GM19351 (cell line): ENCODE data around the gene SLC9C2.
"Not testable (repeated sequence)": the region's sequence is repeated elsewhere in the genome, so short reads cannot be mapped to it uniquely, and the experiment has no call there.

ENCODE experiments used
- ATAC-seq: cut with Tn5 transposase; IDR thresholded peaks from one replicate; pipeline ENCODE4 v1.9.1; 2021; ENCODE audit warnings: mild to moderate bottlenecking, moderate library complexity; ENCODE audit not compliant: unreplicated experiment

Gene SLC9C2

GRCh38 chr1:173529106-173529505, 73.8 kb downstream of the SLC9C2 start:
- ATAC-seq: no peak

DNA sequence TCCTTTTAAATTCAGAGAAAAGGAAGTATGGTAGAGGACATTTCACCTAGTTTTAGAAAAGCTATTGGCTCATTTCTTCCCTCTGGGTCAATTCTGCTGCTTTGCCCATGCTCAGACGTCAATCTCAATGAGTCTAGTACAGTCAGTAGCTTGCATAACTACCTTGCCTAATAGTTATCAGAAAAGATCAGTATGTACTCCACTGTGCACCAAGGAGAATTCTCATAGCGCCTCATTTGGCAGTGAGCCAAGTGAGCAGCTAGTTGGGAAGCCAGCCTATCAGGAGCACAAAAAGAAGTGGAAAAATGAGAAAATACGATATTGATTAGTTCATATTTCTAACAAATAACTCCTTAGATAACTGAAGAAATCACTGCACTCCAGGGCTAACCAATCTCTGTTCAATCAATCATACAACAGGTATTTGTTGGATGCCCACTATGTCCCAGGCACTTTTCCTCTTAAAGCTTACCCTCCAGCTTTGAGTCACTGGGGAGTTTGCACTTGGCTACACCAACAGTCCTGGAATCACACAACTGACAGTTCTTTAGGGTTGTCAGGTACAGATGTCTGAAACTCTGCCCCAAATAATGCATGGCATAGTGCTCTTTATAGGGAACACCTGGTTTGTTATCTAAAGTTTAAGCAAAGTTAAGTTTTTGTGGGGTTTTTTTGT, 75.6 kb downstream of the SLC9C2 start:
- no peak for ATAC-seq

DNA sequence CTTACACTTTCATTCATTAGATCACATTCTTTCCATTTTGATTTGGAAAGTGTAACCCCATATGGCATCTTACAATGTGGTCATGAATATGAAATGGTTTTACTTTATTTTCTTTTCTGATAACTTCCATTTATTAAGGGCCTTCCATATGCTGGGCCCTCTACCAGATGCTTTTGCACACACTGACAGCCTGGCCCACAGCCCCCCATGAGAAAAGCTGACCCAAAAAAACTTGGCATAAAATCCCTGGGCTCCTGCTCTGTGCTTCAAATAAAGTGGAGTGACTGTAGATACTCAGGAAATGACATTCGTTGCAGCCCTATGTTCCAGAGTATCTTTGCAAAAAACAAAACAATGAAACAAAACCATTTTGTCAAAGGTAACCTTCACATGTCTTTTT, 76.9 kb downstream of the SLC9C2 start:
- no peak for ATAC-seq

DNA sequence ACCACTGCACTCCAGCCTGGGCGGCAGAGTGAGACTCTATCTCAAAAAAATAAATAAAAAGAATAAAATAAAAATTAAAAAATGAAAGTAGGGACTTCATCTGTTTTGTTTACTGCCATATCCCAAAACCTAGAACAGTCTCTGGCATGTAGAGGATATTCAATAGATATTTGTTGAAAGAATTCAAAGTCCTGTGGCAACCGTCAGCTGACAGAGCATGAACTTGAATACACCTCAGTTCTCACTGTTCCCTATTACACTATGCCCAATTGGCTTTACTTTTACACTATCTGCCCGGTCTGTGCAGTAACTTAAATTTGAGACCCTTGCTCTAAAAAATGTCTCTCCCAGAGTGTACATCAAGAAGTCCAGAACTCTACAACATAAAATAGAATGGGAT, 79.5 kb downstream of the SLC9C2 start:
- no peak for ATAC-seq

- no peak for ATAC-seq
Measured at GRCh38 chr1:173520799-173521198, 82.1 kb downstream of the SLC9C2 start.

DNA sequence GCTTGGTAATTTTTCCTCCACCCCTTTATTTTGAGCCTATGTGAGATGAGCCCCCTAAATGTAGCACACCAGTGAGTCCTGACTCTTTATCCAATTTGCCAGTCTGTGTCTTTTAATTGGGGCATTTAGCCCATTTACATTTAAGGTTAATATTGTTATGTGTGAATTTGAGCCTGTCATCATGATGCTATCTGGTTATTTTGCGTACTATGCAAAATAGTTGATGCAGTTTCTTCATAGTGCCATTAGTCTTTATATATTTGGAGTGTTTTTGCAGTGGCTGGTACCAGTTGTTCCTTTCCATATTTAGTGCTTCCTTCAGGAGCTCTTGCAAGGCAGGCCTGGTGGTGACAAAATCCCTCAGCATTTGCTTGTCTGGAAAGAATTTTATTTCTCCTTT, 88.4 kb downstream of the SLC9C2 start:
- ATAC-seq: not testable (repeated sequence)

DNA sequence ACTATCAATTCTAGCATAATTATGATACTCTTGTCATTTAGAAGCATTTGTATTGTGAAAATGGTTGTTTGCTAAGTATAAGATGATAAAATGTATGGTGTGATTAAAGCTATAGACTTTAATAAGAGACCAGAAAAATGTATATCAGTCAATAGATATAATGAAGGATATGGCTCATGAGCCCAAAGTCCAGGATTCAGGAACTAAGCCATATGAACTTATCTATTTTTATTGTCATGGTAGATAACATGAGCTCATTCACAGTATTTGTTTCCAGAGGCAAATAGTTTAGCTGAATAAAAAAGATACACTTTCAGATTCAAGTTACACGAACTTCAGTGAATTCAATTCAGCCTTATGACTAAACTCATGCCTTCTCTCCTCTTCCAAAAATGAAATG, 93.1 kb downstream of the SLC9C2 start:
- no peak for ATAC-seq

DNA sequence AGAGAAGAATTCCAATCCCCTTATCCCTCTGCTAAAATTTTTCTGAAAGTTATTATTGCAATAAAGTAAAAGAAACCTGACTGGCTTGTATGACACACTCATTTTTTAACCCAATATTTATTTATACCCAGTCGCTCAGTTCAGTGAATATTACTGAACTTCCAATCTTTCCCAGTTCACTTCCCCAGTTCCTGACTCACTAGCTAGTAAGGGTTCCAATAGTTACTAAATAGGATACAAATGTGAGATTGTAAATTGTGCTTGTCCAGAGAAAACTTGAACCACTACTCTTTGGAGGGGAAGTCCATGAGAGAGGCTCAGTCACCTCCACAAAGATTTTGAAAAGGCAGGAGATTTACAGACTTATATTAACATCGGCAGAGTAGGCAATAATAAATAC, 94.3 kb downstream of the SLC9C2 start:
- no peak for ATAC-seq

DNA sequence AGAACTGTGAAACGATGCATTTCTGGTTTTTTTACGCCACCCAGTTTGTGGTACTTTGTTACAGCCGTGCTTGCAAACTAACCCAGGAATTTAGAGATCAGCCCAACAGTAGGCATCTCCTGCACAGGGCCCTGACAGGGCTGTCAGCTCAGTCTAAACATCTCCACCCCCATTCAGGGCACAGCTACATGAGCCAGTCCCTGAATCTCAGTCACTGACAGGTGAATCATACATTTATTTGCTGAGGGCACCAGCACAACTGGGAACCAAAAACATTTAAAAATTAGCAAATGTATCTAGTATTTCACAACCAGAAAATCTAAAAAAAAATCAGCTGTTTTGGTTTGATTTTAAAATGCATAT, 95.0 kb downstream of the SLC9C2 start:
- no peak for ATAC-seq

GRCh38 chr1:173507205-173507846, 95.5 kb downstream of the SLC9C2 start:
- ATAC-seq: no peak

GRCh38 chr1:173506437-173506836, 96.4 kb downstream of the SLC9C2 start:
- no peak for ATAC-seq

DNA sequence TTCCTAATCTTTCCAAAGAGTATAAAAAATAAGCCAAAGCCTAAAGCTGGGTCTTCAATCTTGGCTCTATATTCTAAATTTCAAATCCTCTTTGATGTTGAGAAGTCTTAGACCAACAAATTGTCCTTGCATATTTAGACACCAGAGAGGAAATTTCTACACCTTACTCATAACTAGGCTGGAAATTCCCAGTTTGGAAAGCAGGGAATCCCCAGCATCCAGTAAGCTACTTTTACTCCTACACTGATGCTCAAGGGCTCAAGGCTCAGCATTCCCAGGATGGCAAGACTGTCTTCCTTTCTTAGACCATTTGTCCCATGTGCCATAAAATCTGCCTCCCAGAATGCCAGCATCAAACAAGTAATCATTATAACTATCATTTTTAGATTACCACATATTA, 97.5 kb downstream of the SLC9C2 start:
- no peak for ATAC-seq

- ATAC-seq: no peak
Measured at GRCh38 chr1:173504268-173504667, 98.6 kb downstream of the SLC9C2 start.

GRCh38 chr1:173503391-173503790, 99.5 kb downstream of the SLC9C2 start:
- no peak for ATAC-seq

GRCh38 chr1:173502104-173502503, 100.8 kb downstream of the SLC9C2 start:
- no peak for ATAC-seq

DNA sequence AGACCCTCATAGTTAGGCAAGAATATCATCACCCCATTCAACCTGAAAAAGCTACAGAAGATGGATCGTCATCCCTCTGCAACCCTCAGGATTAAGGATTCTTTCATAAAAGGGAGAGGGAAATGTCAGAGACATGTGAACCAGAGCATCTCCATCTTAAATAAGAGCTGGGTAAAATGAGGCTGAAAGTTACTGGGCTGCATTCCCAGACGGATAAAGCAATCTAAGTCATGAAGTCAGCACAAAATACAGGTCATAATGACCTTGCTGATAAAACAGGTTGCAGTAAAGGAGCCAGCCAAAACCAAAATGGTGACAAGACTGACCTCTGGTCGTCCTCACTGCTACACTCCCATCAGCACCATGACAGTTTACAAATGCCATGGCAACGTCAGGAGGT, 103.1 kb downstream of the SLC9C2 start:
- ATAC-seq: no peak

GRCh38 chr1:173496757-173497320, 106.0 kb downstream of the SLC9C2 start:
- no peak for ATAC-seq

- ATAC-seq: no peak
Measured at GRCh38 chr1:173495609-173496267, 107.1 kb downstream of the SLC9C2 start.

GRCh38 chr1:173493125-173493524, 109.7 kb downstream of the SLC9C2 start:
- ATAC-seq: not testable (repeated sequence)

DNA sequence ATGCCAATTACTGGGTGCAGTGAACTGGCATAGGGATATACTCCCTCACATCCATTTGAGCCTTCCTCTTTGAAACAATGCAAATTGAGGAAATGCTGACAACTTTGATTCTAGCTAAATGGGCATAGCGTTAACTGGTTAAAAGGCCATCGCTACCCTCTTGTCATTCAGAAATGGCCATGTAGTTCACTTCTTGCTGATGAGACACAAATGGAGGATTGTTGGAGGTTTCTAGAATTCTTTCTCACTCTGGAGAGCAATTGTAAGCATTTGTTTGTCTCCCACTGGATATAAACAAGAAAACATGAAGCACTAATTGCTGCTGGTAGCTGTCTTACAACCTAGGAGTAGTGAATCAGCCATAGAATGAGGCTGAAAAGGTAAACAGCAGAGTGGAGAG, 111.4 kb downstream of the SLC9C2 start:
- ATAC-seq: no peak

DNA sequence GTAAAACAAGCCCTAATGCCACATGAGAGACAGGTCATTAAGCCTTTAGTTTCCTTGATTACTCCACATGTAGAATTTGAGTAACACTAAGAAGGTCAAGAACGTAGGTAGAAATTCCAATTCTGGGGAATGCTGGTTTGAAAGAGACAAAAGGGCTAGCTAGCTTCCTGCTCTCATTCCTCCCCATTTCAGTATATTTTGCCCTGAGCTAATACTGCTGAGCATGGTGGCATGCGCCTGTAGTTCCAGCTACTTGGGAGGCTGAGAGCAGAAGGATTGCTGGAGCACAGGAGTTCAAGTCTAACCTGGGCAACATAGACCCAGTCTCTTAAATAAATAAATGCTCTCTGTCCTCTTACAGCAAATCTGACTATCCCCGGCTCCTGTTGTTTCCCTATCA, 112.9 kb downstream of the SLC9C2 start:
- ATAC-seq: no peak

- ATAC-seq: no peak
Measured at GRCh38 chr1:173489149-173489600, 113.7 kb downstream of the SLC9C2 start.
